GM19238 (cell line): ENCODE data around the gene PSEN1.

Experiments
- DNase-seq: peaks from one replicate; pipeline ENCODE4 v3.0.0; 2011; ENCODE audit warnings: low spot score; ENCODE audit not compliant: insufficient read length

PSEN1 gene

DNA sequence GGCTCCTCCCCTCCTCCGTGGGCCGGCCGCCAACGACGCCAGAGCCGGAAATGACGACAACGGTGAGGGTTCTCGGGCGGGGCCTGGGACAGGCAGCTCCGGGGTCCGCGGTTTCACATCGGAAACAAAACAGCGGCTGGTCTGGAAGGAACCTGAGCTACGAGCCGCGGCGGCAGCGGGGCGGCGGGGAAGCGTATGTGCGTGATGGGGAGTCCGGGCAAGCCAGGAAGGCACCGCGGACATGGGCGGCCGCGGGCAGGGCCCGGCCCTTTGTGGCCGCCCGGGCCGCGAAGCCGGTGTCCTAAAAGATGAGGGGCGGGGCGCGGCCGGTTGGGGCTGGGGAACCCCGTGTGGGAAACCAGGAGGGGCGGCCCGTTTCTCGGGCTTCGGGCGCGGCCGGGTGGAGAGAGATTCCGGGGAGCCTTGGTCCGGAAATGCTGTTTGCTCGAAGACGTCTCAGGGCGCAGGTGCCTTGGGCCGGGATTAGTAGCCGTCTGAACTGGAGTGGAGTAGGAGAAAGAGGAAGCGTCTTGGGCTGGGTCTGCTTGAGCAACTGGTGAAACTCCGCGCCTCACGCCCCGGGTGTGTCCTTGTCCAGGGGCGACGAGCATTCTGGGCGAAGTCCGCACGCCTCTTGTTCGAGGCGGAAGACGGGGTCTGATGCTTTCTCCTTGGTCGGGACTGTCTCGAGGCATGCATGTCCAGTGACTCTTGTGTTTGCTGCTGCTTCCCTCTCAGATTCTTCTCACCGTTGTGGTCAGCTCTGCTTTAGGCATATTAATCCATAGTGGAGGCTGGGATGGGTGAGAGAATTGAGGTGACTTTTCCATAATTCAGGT is at the start of gene PSEN1:
PSEN1 (plus strand) TSS at position 121 of the 839 bp plus-strand sequence. CDS start 11,513 bp downstream, outside the sequence.
- peak; percentile 93 for DNase-seq

DNA sequence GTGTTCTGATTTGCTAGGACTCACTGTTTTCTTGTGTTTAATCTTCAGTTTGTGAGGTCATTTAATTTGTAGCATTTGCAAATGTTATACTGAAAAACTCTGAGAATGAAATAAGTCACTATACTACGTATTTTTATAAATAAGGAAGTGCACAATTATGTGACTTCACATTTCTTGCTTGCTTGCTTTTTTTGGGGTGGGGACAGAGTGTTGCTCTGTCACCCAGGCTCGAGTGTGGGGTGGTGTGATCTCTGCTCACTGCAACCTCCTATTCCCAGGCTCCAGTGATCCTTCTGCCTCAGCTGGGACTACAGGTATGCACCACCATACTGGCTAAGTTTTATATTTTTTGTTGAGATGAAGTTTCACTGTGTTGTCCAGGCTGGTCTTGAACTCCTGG is 45.3 kb upstream of the PSEN1 start:
- no peak for DNase-seq

DNA sequence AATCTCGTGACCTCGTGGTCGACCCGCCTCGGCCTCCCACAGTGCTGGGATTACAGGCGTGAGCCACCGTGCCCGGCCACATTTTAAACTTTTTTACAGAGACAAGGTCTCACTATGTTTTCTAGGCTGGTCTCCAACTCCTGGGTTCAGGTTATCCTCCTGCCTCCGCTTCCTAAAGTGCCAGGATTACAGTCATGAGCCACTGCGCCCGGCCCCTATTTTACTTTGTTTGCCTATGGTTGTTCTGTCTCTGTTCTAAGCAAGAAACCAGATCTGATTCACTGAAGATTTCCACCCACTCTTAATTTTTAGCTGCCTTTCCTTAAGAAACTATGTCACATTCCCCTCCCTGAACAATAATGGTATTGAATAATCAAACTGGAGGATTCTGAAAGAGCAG is 38.9 kb upstream of the PSEN1 start:
- no peak for DNase-seq

DNA sequence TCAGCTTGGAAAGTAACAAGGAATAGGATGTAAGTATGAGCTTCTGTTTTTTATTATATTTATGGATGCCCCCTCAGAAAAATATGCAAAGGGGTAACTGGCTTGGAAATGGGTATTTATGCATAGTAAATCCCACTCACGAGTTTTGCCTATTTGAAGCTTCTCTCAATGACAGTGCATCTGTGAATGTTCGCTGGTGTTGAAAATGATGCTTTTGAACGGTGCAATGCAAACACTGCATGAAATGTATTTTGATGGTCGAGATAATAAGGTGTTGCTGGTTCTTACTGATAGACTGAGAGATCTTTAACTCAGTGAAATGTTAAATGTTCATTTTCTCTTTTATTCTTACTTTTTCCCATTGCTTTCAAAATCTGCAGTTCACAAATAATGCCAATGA is 36.0 kb upstream of the PSEN1 start:
- DNase-seq = no peak

DNA sequence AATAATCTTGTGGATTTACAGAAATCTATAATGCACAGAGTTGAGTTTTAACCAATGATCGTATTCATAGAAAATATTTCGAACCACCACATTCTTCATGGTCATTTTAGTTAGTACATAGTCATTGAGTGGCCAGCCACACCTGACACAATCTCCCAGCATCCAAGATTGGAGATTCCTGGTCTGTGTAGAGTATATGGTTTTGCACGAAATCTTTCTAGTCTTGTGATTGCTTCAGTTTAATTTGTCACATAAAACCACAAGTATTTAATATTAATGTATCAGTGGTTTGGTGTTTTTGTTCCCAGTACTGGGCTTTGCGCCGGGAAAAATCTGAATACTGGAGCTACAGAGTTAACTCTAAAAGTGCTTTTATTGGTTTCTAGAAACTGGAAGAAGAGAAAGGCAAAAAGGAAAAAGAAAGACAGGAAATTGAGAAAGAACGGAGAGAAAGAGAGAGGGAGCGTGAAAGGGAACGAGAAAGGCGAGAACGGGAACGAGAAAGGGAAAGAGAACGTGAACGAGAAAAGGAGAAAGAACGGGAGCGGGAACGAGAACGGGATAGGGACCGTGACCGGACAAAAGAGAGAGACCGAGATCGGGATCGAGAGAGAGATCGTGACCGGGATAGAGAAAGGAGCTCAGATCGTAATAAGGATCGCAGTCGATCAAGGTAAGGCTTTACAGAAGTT is 33.4 kb upstream of the PSEN1 start:
- no peak for DNase-seq

DNA sequence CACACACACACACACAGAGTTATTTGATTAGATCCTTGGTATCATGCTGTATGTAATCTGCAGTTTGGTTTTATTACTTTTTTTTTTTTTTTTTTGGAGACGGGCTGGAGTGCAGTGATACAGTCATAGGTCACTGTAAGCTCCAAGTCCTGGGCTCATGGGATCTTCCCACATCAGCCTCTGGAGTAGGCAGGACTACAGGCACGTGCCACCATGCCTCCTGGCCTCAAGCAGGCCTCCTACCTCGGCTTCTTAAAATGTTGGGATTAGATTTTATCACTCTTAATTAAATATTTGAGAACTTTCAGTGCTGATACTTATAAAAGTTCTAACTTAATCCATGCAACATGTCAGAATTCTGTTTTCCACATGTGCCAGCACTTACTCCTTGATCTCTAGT is 31.3 kb upstream of the PSEN1 start:
- no peak for DNase-seq

DNA sequence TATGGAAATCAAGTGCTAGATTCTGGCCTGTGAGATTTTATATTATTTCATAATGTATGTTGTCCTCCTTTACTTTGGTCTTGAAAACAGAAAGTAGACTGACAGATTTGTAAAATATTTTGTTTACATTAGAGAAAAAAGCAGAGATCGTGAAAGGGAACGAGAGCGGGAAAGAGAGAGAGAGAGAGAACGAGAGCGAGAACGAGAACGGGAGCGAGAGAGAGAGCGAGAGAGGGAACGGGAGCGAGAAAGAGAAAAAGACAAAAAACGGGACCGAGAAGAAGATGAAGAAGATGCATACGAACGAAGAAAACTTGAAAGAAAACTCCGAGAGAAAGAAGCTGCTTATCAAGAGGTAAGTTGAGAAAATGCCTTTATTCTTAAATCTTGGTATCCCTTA is 30.6 kb upstream of the PSEN1 start:
- no peak for DNase-seq

DNA sequence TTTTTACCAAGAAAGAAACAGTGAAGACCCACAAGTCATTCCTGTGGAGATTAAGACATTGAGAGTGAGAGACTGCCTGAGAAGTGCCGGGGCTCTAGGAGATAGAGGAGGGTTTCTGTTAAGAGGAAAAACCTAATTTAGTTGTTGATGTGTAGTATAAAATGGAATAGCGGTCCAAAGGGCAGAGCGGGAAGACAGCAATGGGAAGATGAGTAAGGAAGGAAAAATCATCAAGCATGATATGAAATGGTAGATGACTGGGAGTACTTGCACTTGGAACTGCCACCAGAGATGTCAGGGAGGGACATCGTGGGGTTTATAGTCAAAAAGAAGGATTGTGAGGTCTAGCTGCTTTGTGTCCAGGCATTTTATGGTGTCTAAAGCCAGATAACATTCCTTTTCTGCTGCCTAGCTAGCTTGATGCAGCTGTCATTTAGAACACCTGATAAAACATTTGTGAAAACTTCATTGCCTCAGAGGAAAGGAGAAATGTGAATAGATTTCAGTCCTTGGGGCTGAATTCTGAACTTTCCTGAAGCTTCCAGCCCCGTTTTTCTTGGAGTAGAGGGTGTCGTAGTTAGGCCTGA is 20.1 kb upstream of the PSEN1 start:
- DNase-seq = no peak

DNA sequence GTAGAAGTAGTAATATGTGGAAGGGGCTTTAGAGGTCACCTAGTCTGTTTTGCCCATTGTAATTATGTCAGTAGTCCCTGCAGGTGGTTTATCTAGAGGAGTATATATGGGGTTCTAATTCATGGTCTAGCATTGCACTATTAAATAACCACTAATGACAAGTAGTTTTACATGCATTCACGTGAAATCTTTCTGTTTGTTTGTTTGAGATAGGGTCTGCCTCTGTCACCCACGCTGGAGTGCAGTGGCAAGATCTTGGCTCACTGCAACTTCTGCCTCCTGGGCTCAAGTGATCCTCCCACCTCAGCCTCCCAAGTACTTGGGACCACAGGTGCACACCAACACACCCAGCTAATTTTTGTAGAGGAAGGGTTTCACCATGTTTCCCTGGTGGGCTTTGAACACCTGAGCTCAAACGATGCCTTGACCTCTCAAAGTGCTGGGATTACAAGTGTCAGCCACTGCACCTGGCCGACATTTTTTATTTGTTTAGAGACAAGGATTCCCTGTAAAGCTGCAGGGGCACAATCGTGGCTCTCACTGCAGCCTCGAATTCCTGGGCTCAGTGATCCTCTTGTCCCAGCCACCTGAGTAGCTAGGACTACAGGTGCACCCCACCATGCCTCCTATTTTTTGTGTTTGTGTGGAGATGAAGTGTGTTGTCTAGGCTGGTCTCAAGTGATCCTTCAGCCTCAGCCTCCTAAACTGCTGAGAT is 12.0 kb upstream of the PSEN1 start:
- no peak for DNase-seq

DNA sequence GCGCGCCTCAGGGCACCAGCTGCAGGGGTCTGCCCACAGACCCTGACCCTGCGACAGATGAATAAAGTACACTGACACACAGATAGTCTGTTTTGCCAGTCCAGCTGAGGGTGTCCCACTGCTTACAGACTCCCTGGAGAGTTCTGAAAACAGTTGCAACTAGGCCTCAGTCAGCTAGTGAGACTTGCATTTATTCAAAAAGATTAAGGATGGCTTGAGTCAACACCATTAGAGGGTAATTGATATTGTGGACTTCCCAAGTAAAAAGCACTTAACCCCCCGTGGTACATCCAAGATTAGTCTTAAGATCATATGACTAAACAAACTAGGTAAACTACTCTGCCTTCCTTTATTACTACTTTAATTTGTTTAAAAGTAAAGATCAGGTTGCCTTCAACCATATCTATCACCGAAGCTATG is 11.1 kb upstream of the PSEN1 start:
- DNase-seq = no peak

DNA sequence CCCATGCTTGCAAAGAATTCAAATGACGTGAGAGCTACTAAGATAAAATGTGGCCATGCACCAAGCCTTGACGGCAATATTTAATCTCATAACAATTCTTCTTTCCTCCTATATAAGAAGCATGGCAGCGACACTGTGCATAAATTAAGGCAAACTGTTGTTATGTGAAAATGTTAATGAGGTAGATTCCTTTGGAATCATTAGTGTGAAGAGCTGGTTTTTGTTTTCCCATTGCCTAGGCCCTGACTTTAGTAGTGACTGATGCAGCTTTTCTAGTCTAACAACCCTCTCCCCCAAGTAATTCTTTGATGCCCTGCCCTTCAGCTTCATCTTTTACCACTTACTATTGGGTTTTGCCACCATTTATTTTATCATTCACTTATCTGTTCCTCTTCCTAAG is 10.6 kb upstream of the PSEN1 start:
- DNase-seq = no peak

DNA sequence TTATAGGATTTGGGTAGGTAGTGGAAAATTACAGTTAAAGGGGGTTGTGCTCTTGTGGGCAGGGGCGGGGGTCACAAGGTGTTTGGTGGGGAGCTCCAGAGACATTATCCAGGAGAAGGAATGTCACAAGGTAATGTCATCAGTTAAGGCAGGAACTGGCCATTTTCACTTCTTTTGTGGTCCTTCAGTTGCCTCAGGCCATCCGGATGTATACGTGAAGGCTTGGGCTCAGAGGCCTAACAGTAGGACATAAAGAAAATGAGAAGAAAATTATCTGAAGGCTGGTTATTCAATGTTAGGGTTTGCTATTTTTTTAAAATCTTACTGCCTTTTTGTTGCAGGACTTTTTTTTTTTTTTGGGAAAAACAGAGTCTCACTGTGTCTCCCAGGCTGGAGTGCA is 2.5 kb upstream of the PSEN1 start:
- no peak for DNase-seq

DNA sequence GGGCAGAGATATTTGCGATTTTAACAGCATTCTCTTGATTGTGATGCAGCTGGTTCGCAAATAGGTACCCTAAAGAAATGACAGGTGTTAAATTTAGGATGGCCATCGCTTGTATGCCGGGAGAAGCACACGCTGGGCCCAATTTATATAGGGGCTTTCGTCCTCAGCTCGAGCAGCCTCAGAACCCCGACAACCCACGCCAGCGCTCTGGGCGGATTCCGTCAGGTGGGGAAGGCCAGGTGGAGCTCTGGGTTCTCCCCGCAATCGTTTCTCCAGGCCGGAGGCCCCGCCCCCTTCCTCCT is 271 bp upstream of the PSEN1 start:
- DNase-seq = no peak

DNA sequence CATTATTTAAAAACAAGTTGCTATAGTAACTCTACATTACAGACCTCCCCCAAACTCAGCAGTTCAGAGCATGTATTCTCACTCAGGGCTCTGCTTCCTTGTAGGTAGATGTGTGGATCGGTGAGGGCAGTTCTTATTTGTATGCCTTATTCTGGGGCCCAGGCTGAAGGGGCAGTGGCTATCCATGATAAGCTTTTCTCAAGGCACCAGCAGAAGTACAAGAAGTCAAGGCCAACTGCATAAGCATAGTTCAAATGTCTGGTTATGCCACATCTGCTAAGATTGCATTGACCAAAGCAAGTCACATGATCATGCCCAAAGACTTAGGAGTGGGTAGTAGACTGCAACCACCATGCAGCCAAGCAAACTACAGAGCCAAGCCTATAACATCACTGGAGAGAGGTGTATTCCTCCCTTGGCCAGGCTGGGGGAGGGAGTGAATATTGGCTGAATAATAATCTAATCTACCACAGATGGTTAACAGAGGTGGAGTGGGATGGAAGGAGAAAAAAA is 4.6 kb downstream of the PSEN1 start:
- DNase-seq = no peak

DNA sequence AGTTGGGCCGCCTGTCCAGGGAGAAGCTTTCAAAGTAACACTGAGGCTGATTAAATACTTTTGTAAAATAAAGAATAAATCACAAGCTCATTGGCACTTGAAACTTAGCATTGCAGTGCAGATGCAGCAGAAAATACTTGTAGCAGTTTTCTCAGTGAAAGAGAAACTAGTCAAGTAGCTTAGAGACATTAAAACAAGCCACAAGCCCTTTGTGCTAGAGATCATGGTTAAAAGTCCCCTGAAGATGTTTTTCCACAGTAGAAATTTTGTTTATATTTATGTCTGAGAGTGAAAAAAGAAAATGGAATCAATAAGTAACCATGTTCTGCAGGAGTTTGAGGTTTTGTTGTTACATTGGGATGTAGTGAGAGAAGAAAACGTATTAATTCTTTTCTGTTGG is 5.9 kb downstream of the PSEN1 start:
- DNase-seq = peak; percentile 10

DNA sequence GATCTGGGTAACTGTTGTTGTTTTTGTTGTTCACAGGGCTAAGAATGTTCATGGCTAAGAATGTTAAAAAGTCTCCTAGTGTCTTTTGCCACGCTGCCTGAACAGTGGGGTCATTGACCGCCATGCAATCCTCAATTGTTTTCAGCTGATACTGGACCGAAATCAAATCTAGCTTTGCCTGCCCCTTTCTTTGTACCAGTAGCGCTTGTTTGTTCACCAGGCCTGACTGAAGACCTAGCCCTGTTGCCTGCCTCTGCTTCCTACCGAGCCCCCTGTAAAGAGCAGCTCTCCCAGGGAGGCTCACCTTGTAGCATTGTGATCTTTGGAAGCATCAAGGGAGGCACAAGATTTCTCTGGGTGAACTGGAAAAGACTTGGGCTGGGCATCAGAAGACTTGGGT is 6.7 kb downstream of the PSEN1 start:
- no peak for DNase-seq

DNA sequence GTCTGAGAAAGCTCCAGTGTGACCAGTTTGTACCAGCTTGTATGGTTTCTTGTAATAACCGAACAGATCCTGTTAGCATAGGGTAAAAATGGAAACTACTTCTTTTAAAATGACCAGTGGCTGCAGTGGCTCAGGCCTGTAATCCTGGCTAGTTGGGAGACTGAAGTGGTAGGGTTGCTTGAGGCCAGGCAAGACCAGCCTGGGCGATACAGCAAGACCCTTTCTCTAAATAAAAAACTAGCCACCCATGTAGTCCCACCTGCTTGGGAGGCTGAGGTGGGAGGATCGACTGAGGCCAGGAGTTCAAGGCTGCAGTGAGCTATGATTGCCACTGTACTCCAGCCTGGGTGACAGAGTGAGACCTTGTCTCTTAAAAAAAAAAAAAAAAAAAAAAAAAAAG is 7.3 kb downstream of the PSEN1 start:
- DNase-seq = no peak

DNA sequence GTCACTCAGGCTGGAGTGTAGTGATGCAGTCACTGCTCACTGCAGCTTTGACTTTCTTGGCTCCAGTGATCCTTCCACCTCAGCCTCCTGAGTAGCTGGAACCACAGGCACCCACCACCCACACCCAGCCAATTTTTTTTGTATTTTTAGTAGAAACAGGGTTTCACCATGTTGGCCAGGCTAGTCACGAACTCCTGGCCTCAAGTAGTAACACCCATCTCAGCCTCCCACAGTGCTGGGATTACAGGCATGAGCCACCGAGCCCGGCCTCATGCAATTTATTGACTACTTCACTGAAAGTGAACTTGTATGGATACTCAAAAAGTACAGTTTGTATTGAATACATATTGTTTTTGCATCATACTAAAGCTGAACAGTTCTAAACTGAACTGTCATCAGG is 9.1 kb downstream of the PSEN1 start:
- DNase-seq = no peak

DNA sequence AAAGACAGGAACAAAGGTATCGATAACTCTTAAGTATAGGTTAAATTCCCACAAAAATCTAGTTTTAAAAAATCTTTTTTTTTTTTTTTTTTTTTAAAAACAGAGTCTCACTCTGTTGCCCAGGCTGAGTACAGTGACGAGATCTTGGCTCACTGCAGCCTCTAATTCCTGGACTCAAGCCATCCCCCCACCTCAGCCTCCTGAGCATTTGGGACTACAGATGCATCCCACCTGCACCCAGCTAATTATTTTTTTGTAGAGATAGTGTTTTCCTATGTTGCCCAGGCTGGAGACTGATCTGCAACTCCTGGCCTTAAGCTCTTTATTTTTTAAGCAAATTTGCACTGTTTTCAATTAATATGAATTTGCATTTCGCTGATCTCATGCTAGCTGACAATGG is 9.8 kb downstream of the PSEN1 start:
- no peak for DNase-seq

DNA sequence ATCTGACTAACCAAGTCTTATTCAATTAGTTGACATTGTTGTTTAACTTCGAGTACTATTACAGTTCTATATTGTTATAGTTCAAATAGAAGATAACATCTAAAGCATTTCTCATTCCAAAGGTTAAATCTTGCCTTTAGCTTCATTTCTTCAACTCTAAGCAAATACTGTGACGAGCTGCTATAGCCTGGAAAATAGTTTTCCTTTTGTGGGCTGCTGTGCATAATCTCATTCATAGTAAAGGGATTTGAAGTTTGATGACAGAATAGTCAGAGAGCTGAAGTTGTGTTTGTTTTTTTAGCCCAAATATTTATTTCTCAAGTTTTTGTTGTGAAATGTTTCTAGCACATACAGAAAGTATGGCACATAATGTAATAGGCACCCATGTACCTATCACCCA is 13.4 kb downstream of the PSEN1 start:
- DNase-seq = no peak

DNA sequence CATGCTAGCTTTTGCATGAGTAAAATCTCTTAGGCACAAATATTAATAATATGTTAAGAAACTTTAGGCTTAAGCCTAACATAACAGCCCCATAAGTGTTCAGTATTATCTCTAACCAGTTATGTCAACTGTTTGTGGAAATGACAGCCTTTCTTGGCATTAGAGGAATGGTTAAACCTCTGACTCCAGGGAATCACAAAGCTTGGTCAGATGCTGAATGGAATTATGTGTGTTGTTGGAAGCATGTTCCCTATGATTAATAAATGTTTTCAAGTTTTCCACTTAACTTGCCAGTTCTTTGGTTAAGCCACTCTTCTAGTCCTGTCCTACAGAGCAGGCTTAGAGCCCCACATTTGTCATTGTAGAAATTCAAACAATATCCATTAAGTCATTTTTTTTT is 17.0 kb downstream of the PSEN1 start:
- no peak for DNase-seq

DNA sequence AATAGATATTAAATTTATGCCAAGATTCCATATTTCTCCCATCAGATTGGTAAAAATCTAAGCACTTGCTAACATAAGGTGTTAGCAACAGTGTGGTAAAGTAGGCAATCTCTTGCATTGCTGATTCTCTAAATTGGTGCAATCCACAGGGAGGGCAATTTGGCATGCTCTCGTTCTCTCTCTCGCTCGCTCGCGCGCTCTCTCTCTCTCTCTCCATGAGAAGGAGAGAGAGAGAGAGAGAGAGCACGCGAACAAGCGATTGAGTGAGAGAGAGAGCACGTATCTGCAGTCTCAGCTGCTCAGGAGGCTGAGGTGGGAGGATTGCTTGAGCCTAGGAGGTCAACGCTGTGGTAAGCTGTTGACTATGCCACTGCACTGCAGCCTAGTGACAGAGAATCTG is 25.9 kb downstream of the PSEN1 start:
- no peak for DNase-seq
